GM21723 (cell line): ENCODE data around the gene ITGAL.
"Not testable (repeated sequence)": the region's sequence is repeated elsewhere in the genome, so short reads cannot be mapped to it uniquely, and the experiment has no call there.

Experiments used
- ATAC-seq: cut with Tn5 transposase; IDR thresholded peaks from one replicate; pipeline ENCODE4 v1.9.1; 2021; ENCODE audit warnings: mild to moderate bottlenecking, moderate library complexity; ENCODE audit not compliant: unreplicated experiment

The ITGAL gene

GRCh38 chr16:30525844-30526136 is 53.2 kb downstream of the ITGAL start:
- no peak for ATAC-seq

GRCh38 chr16:30526137-30526822 is 53.7 kb downstream of the ITGAL start, which contains the start of gene ZNF768:
ZNF768 (minus strand) TSS chr16:30526566; CDS start chr16:30526413, 153 bp downstream.
- peak; percentile 34 for ATAC-seq

GRCh38 chr16:30526823-30527634 is 54.5 kb downstream of the ITGAL start:
- peak; percentile 72 for ATAC-seq

GRCh38 chr16:30527635-30528178 is 55.2 kb downstream of the ITGAL start:
- peak; percentile 20 for ATAC-seq

GRCh38 chr16:30528799-30529457 is 56.4 kb downstream of the ITGAL start:
- no peak for ATAC-seq

- no peak for ATAC-seq
These were observed 57.9 kb downstream of the ITGAL start for GRCh38 chr16:30530163-30531037.

GRCh38 chr16:30532285-30533145 is 60.0 kb downstream of the ITGAL start:
- no peak for ATAC-seq

- ATAC-seq: no peak
These were observed 60.6 kb downstream of the ITGAL start for GRCh38 chr16:30533146-30533522.

- ATAC-seq: peak; percentile 17
These were observed 61.3 kb downstream of the ITGAL start for GRCh38 chr16:30533748-30534367.

GRCh38 chr16:30534368-30535105 is 62.0 kb downstream of the ITGAL start, which contains the start of gene ZNF747:
ZNF747 (minus strand) TSS chr16:30534858; CDS start chr16:30534679, 179 bp downstream.
- ATAC-seq: peak; percentile 60

- ATAC-seq: peak; percentile 8
These were observed 62.7 kb downstream of the ITGAL start for GRCh38 chr16:30535106-30535776.

- peak; percentile 61 for ATAC-seq
These were observed 63.2 kb downstream of the ITGAL start for GRCh38 chr16:30535777-30536190.

- not testable (repeated sequence) for ATAC-seq
These were observed 64.0 kb downstream of the ITGAL start for GRCh38 chr16:30536391-30537024.

- no peak for ATAC-seq
These were observed 66.7 kb downstream of the ITGAL start for GRCh38 chr16:30539000-30539964.

- not testable (repeated sequence) for ATAC-seq
These were observed 67.5 kb downstream of the ITGAL start for GRCh38 chr16:30539986-30540526.
